ENCODE measurements around the gene ZNF446. TPM values are rescaled to one million over a fixed set of nuclear protein-coding genes. Genes with fewer than 3 reads are reported as not detected.

Gene ZNF446
- total RNA-seq, 3 donors from 2014 or later = 10.2 to 23.4 (median 20.0) TPM

GRCh38 chr19:58471736-58472135, 4.4 kb upstream of the ZNF446 start:
- TF ChIP-seq POLR2AphosphoS5 (IDR thresholded peaks at IDR 0.05) = no peak
- TF ChIP-seq POLR2A (IDR thresholded peaks at IDR 0.05) = no peak
- no peak for TF ChIP-seq CTCF (IDR thresholded peaks at IDR 0.05)
- Histone ChIP-seq H3K27ac (no peak overlapping the region), H3K9me3 (no peaks in the 10 kb centered on the region), H3K4me1 (peaks cover 3 to 9% of the 10 kb centered on the region in 2 donors), H3K4me3 (no peak overlapping the region), H3K27me3 (no peaks in the 10 kb centered on the region), H3K36me3 (no peaks in the 10 kb centered on the region)
- intact Hi-C loops (cut with DNase I; ENCODE audit: low total_unique reads) = no loop called here
- no peak for DNase-seq (ENCODE audit: low spot score in 2 of 2)

GRCh38 chr19:58473775-58474174, 2.4 kb upstream of the ZNF446 start:
- intact Hi-C loops (cut with DNase I; ENCODE audit: low total_unique reads) = no loop called here
- H3K4me3 ChIP-seq = no peak overlapping the region
- TF ChIP-seq CTCF (IDR thresholded peaks at IDR 0.05) (no peak), POLR2AphosphoS5 (IDR thresholded peaks at IDR 0.05) (no peak), POLR2A (IDR thresholded peaks at IDR 0.05) (no peak)
- no peaks in the 10 kb centered on the region for H3K36me3 ChIP-seq
- no peak overlapping the region for H3K27ac ChIP-seq
- no peak for DNase-seq (ENCODE audit: low spot score in 2 of 2)
- H3K27me3 ChIP-seq = no peaks in the 10 kb centered on the region
- peaks cover 5 to 9% of the 10 kb centered on the region in 2 donors for H3K4me1 ChIP-seq
- H3K9me3 ChIP-seq = no peaks in the 10 kb centered on the region

GRCh38 chr19:58474291-58474996, 1.7 kb upstream of the ZNF446 start:
- Histone ChIP-seq H3K4me3 (no peak overlapping the region), H3K27me3 (no peaks in the 10 kb centered on the region), H3K27ac (peak overlapping the region in 1 of 2 donors; percentile 8), H3K4me1 (peaks cover 5 to 9% of the 10 kb centered on the region in 2 donors), H3K36me3 (no peaks in the 10 kb centered on the region), H3K9me3 (no peaks in the 10 kb centered on the region)
- DNase-seq (ENCODE audit: low spot score in 2 of 2) = no peak
- intact Hi-C loops (cut with DNase I; ENCODE audit: low total_unique reads) = no loop called here
- no peak for TF ChIP-seq POLR2AphosphoS5 (IDR thresholded peaks at IDR 0.05)
- TF ChIP-seq CTCF (IDR thresholded peaks at IDR 0.05) = no peak
- no peak for TF ChIP-seq POLR2A (IDR thresholded peaks at IDR 0.05)

- Histone ChIP-seq H3K9me3 (no peaks in the 10 kb centered on the region), H3K27ac (peak overlapping the region; percentile 91 to 97), H3K4me3 (peak overlapping the region; percentile 52 to 89 (median 68)), H3K4me1 (peaks cover 5 to 9% of the 10 kb centered on the region in 2 donors), H3K36me3 (no peaks in the 10 kb centered on the region), H3K27me3 (no peaks in the 10 kb centered on the region)
- intact Hi-C loops (cut with DNase I; ENCODE audit: low total_unique reads) = no loop called here
- no peak for DNase-seq (ENCODE audit: low spot score in 2 of 2)
- TF ChIP-seq POLR2A (IDR thresholded peaks at IDR 0.05) (no peak), POLR2AphosphoS5 (IDR thresholded peaks at IDR 0.05) (no peak), CTCF (IDR thresholded peaks at IDR 0.05) (no peak)
Measured at GRCh38 chr19:58474997-58475713, 997 bp upstream of the ZNF446 start.

GRCh38 chr19:58476498-58477015, 405 bp downstream of the ZNF446 start:
- no peaks in the 10 kb centered on the region for H3K27me3 ChIP-seq
- H3K27ac ChIP-seq = peak overlapping the region; percentile 91 to 97
- intact Hi-C loops (cut with DNase I; ENCODE audit: low total_unique reads) = loop anchor here (1.0 kb wide), 1 partner anchor 26 kb away; no protein-coding TSS in a partner anchor
- DNase-seq (ENCODE audit: low spot score in 2 of 2) = no peak
- H3K9me3 ChIP-seq = no peaks in the 10 kb centered on the region
- H3K36me3 ChIP-seq = no peaks in the 10 kb centered on the region
- peaks cover 5 to 9% of the 10 kb centered on the region in 2 donors for H3K4me1 ChIP-seq
- peak overlapping the region; percentile 52 to 89 (median 68) for H3K4me3 ChIP-seq
- TF ChIP-seq POLR2A (IDR thresholded peaks at IDR 0.05) (no peak), POLR2AphosphoS5 (IDR thresholded peaks at IDR 0.05) (peak in 1 of 3 donors; percentile 29)
